ENCODE measurements around the gene PRSS36.
"Not testable (repeated sequence)": the region's sequence is repeated elsewhere in the genome, so short reads cannot be mapped to it uniquely, and the experiment has no call there.

PRSS36 gene

GRCh38 chr16:31183432-31184428, 33.9 kb upstream of the PRSS36 start:
- DNase-seq, result no peak

- no peak for DNase-seq
Measured at GRCh38 chr16:31182391-31182790, 32.5 kb upstream of the PRSS36 start.

GRCh38 chr16:31181102-31181830, 31.4 kb upstream of the PRSS36 start:
- DNase-seq, result no peak

GRCh38 chr16:31179747-31180459, 30.0 kb upstream of the PRSS36 start, which contains the start of gene FUS:
TSS of gene FUS (plus strand) at chr16:31180139. CDS start at chr16:31180215, 76 bp downstream.
- peak; percentile 83 for DNase-seq

GRCh38 chr16:31179219-31179746, 29.4 kb upstream of the PRSS36 start:
- no peak for DNase-seq

GRCh38 chr16:31177136-31177535, 27.3 kb upstream of the PRSS36 start:
- peak; percentile 97 for DNase-seq

- peak; percentile 27 for DNase-seq
Measured at GRCh38 chr16:31170048-31170447, 20.2 kb upstream of the PRSS36 start.

GRCh38 chr16:31168848-31169247, 19.0 kb upstream of the PRSS36 start:
- no peak for DNase-seq

- no peak for DNase-seq
Measured at GRCh38 chr16:31167315-31167714, 17.4 kb upstream of the PRSS36 start.

- no peak for DNase-seq
Measured at GRCh38 chr16:31157136-31157535, 7.3 kb upstream of the PRSS36 start.

GRCh38 chr16:31150976-31151375, 1.1 kb upstream of the PRSS36 start:
- not testable (repeated sequence) for DNase-seq

GRCh38 chr16:31149332-31149731, 534 bp downstream of the PRSS36 start:
- no peak for DNase-seq

GRCh38 chr16:31148896-31149295, 970 bp downstream of the PRSS36 start:
- DNase-seq, result no peak

GRCh38 chr16:31148281-31148728, 1.6 kb downstream of the PRSS36 start:
- DNase-seq, result no peak

GRCh38 chr16:31147574-31147973, 2.3 kb downstream of the PRSS36 start:
- DNase-seq, result no peak

GRCh38 chr16:31145398-31145990, 4.4 kb downstream of the PRSS36 start:
- no peak for DNase-seq

GRCh38 chr16:31144418-31144817, 5.4 kb downstream of the PRSS36 start:
- not testable (repeated sequence) for DNase-seq

GRCh38 chr16:31143694-31144148, 6.1 kb downstream of the PRSS36 start:
- no peak for DNase-seq

- no peak for DNase-seq
Measured at GRCh38 chr16:31143011-31143693, 6.7 kb downstream of the PRSS36 start.

- DNase-seq, result peak; percentile 97
Measured at GRCh38 chr16:31142109-31143010, 7.5 kb downstream of the PRSS36 start.
